Measurements from ENCODE around the gene CDK12. TPM values are rescaled to one million over a fixed set of nuclear protein-coding genes. Genes with fewer than 3 reads are reported as not detected.
"Not testable (repeated sequence)": the region's sequence is repeated elsewhere in the genome, so short reads cannot be mapped to it uniquely, and the experiment has no call there.

Gene CDK12
- total and polyA plus RNA-seq, 2 donors (not counting 1 experiment from before 2014, with no cell fraction given), result 19.4 to 24.9 TPM

- Histone ChIP-seq H2AFZ (ENCODE audit: low read length) (no peak overlapping the region), H4K20me1 (ENCODE audit: control insufficient read depth, extremely low read depth, insufficient read depth, low read length) (peaks cover 2% of the 10 kb centered on the region), H3K9ac (ENCODE audit: insufficient read depth, low read length) (peak overlapping the region; percentile 99), H3K27me3 (ENCODE audit: control insufficient read depth, insufficient read depth, low read length) (no peaks in the 10 kb centered on the region), H3K9me3 (ENCODE audit: control insufficient read depth, insufficient read depth, low read depth, low read length) (no peaks in the 10 kb centered on the region), H3K4me2 (ENCODE audit: extremely low read depth, insufficient read depth, low read length) (peak overlapping the region; percentile 97), H3K36me3 (ENCODE audit: control insufficient read depth, insufficient read depth, low read length) (no peaks in the 10 kb centered on the region), H3K4me1 (ENCODE audit: control insufficient read depth, extremely low read depth, insufficient read depth, low read length) (no peaks in the 10 kb centered on the region), H3K27ac (ENCODE audit: insufficient read depth, low read length) (peak overlapping the region; percentile 88), H3K79me2 (ENCODE audit: control insufficient read depth, insufficient read depth, low read length) (peaks cover 54% of the 10 kb centered on the region), H3K4me3 (replicated peaks in 1 of 4; ENCODE audit: control extremely low read depth in 1 of 4, insufficient read depth in 1 of 4, low read depth in 3 of 4, low read length in 4 of 4) (peak overlapping the region; percentile 77 to 96 (median 90))
- peak; percentile 5 to 10 for DNase-seq (ENCODE audit: low read depth in 2 of 2)
- TF ChIP-seq EZH2 (IDR thresholded peaks at IDR 0.05; ENCODE audit: low read length, missing control alignments), result no peak
- no peak for TF ChIP-seq CTCF (conservative IDR thresholded peaks at IDR 0.05 in 1 of 2, IDR thresholded peaks at IDR 0.05 in 1 of 2; ENCODE audit: low read depth in 1 of 2, low read length in 2 of 2)
Observed at GRCh38 chr17:39462631-39463375, 1.5 kb downstream of the CDK12 start.

GRCh38 chr17:39464639-39465181 is 3.4 kb downstream of the CDK12 start:
- H3K27me3 ChIP-seq (ENCODE audit: control insufficient read depth, insufficient read depth, low read length); H3K4me1 ChIP-seq (ENCODE audit: control insufficient read depth, extremely low read depth, insufficient read depth, low read length); H3K9me3 ChIP-seq (ENCODE audit: control insufficient read depth, insufficient read depth, low read depth, low read length); DNase-seq (ENCODE audit: low read depth in 2 of 2); H3K9ac ChIP-seq (ENCODE audit: insufficient read depth, low read length); H3K27ac ChIP-seq (ENCODE audit: insufficient read depth, low read length); H2AFZ ChIP-seq (ENCODE audit: low read length); H3K36me3 ChIP-seq (ENCODE audit: control insufficient read depth, insufficient read depth, low read length); H4K20me1 ChIP-seq (ENCODE audit: control insufficient read depth, extremely low read depth, insufficient read depth, low read length): not testable (repeated sequence)
- H3K4me3 ChIP-seq (replicated peaks in 1 of 4; ENCODE audit: control extremely low read depth in 1 of 4, insufficient read depth in 1 of 4, low read depth in 3 of 4, low read length in 4 of 4), result peak overlapping the region; percentile 11 to 96 (median 80)
- H3K4me2 ChIP-seq (ENCODE audit: extremely low read depth, insufficient read depth, low read length), result peak overlapping the region; percentile 97
- peaks cover 65% of the 10 kb centered on the region for H3K79me2 ChIP-seq (ENCODE audit: control insufficient read depth, insufficient read depth, low read length)

GRCh38 chr17:39468610-39469009 is 7.3 kb downstream of the CDK12 start:
- not testable (repeated sequence) for H3K4me2 ChIP-seq (ENCODE audit: extremely low read depth, insufficient read depth, low read length); H3K4me1 ChIP-seq (ENCODE audit: control insufficient read depth, extremely low read depth, insufficient read depth, low read length); H3K4me3 ChIP-seq (replicated peaks in 1 of 4; ENCODE audit: control extremely low read depth in 1 of 4, insufficient read depth in 1 of 4, low read depth in 3 of 4, low read length in 4 of 4); H4K20me1 ChIP-seq (ENCODE audit: control insufficient read depth, extremely low read depth, insufficient read depth, low read length); H3K27me3 ChIP-seq (ENCODE audit: control insufficient read depth, insufficient read depth, low read length); H3K36me3 ChIP-seq (ENCODE audit: control insufficient read depth, insufficient read depth, low read length); H3K27ac ChIP-seq (ENCODE audit: insufficient read depth, low read length); H2AFZ ChIP-seq (ENCODE audit: low read length); H3K9ac ChIP-seq (ENCODE audit: insufficient read depth, low read length); DNase-seq (ENCODE audit: low read depth in 2 of 2); H3K9me3 ChIP-seq (ENCODE audit: control insufficient read depth, insufficient read depth, low read depth, low read length)
- peaks cover 46% of the 10 kb centered on the region for H3K79me2 ChIP-seq (ENCODE audit: control insufficient read depth, insufficient read depth, low read length)

- Histone ChIP-seq H3K4me3 (replicated peaks in 1 of 4; ENCODE audit: control extremely low read depth in 1 of 4, insufficient read depth in 1 of 4, low read depth in 3 of 4, low read length in 4 of 4) (no peak overlapping the region), H3K79me2 (ENCODE audit: control insufficient read depth, insufficient read depth, low read length) (peaks cover 9% of the 10 kb centered on the region), H3K27ac (ENCODE audit: insufficient read depth, low read length) (no peak overlapping the region), H3K27me3 (ENCODE audit: control insufficient read depth, insufficient read depth, low read length) (no peaks in the 10 kb centered on the region), H2AFZ (ENCODE audit: low read length) (no peak overlapping the region), H3K9ac (ENCODE audit: insufficient read depth, low read length) (no peak overlapping the region), H3K36me3 (ENCODE audit: control insufficient read depth, insufficient read depth, low read length) (peaks cover 8% of the 10 kb centered on the region), H4K20me1 (ENCODE audit: control insufficient read depth, extremely low read depth, insufficient read depth, low read length) (no peaks in the 10 kb centered on the region), H3K4me1 (ENCODE audit: control insufficient read depth, extremely low read depth, insufficient read depth, low read length) (no peaks in the 10 kb centered on the region), H3K4me2 (ENCODE audit: extremely low read depth, insufficient read depth, low read length) (no peak overlapping the region), H3K9me3 (ENCODE audit: control insufficient read depth, insufficient read depth, low read depth, low read length) (no peaks in the 10 kb centered on the region)
- no peak for DNase-seq (ENCODE audit: low read depth in 2 of 2)
- TF ChIP-seq EZH2 (IDR thresholded peaks at IDR 0.05; ENCODE audit: low read length, missing control alignments), result no peak
- no peak for TF ChIP-seq CTCF (conservative IDR thresholded peaks at IDR 0.05 in 1 of 2, IDR thresholded peaks at IDR 0.05 in 1 of 2; ENCODE audit: low read depth in 1 of 2, low read length in 2 of 2)
Observed at GRCh38 chr17:39473310-39473709, 12.0 kb downstream of the CDK12 start.

- H3K4me3 ChIP-seq (replicated peaks in 1 of 4; ENCODE audit: control extremely low read depth in 1 of 4, insufficient read depth in 1 of 4, low read depth in 3 of 4, low read length in 4 of 4); H3K36me3 ChIP-seq (ENCODE audit: control insufficient read depth, insufficient read depth, low read length); H3K27me3 ChIP-seq (ENCODE audit: control insufficient read depth, insufficient read depth, low read length); DNase-seq (ENCODE audit: low read depth in 2 of 2); H3K4me2 ChIP-seq (ENCODE audit: extremely low read depth, insufficient read depth, low read length); H3K9me3 ChIP-seq (ENCODE audit: control insufficient read depth, insufficient read depth, low read depth, low read length); H3K4me1 ChIP-seq (ENCODE audit: control insufficient read depth, extremely low read depth, insufficient read depth, low read length); H3K9ac ChIP-seq (ENCODE audit: insufficient read depth, low read length); H4K20me1 ChIP-seq (ENCODE audit: control insufficient read depth, extremely low read depth, insufficient read depth, low read length); H3K79me2 ChIP-seq (ENCODE audit: control insufficient read depth, insufficient read depth, low read length); H2AFZ ChIP-seq (ENCODE audit: low read length); H3K27ac ChIP-seq (ENCODE audit: insufficient read depth, low read length): not testable (repeated sequence)
Observed at GRCh38 chr17:39479631-39480030, 18.3 kb downstream of the CDK12 start.

All from fibroblast of lung (primary cell).